Fibroblast of villous mesenchyme (primary cell): ENCODE results near the gene SORL1. TPM values are rescaled to one million over a fixed set of nuclear protein-coding genes. Genes with fewer than 3 reads are reported as not detected.

Experiments used
- DNase-seq: peaks from one replicate; pipeline ENCODE4 v3.0.0-alpha.2; 2010; ENCODE audit warnings: low read depth
- H3K4me3 ChIP-seq: 2 replicates; pipeline ENCODE4 v1.5.1; 2011; ENCODE audit warnings: low read depth, mild to moderate bottlenecking, low read length
- total RNA-seq: library from RNA; depleted of rRNA; stranded (reverse); fragments of >200 nt; gene quantifications from 2 replicates; pipeline ENCODE4 v1.2.3, GENCODE V29; 2012
- TF ChIP-seq, protein P1 (sequence below): IDR thresholded peaks from 2 replicates; pipeline ENCODE4 v1.5.1; 2012; ENCODE audit warnings: low read depth, mild to moderate bottlenecking, low read length; ENCODE audit not compliant: insufficient read depth

SORL1 gene
- total RNA-seq, 1 donor: 0.43 TPM

DNA sequence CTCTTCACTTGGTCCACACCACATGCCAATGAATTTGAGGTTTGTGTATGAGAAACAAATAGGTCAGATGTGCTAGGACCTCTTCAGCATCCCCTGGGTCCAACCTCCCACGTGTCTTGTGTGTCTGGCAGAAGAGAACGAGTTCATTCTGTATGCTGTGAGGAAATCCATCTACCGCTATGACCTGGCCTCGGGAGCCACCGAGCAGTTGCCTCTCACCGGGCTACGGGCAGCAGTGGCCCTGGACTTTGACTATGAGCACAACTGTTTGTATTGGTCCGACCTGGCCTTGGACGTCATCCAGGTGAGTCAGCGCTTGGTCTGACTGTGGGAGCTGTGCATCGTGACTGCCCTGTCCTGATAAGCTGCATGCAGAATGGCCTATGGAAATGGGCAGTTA lies 101.7 kb downstream of the SORL1 start:
- DNase-seq: no peak

GRCh38 chr11:121554552-121554951 lies 102.4 kb downstream of the SORL1 start:
- no peak for DNase-seq
- TF ChIP-seq, protein P1, sequence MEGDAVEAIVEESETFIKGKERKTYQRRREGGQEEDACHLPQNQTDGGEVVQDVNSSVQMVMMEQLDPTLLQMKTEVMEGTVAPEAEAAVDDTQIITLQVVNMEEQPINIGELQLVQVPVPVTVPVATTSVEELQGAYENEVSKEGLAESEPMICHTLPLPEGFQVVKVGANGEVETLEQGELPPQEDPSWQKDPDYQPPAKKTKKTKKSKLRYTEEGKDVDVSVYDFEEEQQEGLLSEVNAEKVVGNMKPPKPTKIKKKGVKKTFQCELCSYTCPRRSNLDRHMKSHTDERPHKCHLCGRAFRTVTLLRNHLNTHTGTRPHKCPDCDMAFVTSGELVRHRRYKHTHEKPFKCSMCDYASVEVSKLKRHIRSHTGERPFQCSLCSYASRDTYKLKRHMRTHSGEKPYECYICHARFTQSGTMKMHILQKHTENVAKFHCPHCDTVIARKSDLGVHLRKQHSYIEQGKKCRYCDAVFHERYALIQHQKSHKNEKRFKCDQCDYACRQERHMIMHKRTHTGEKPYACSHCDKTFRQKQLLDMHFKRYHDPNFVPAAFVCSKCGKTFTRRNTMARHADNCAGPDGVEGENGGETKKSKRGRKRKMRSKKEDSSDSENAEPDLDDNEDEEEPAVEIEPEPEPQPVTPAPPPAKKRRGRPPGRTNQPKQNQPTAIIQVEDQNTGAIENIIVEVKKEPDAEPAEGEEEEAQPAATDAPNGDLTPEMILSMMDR: no peak
- H3K4me3 ChIP-seq: no peak overlapping the region

More for the DNA sequence above, 101.7 kb downstream of the SORL1 start:
- no peak overlapping the region for H3K4me3 ChIP-seq
- TF ChIP-seq, protein P1: no peak

DNA sequence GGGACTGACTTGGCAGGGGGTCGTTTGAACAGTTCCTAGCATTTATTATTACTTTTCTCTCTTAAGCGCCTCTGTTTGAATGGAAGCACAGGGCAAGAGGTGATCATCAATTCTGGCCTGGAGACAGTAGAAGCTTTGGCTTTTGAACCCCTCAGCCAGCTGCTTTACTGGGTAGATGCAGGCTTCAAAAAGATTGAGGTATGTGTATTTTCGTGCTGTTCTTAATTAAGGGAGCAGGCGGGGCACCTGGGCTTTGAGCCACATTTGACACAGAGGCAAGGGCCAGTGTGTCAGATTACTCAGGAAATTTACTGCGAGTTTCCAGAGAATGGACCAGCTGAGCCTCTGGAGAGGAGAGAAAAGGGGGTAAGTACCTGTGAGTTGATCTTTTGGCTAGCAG lies 103.0 kb downstream of the SORL1 start:
- DNase-seq: no peak
- no peak overlapping the region for H3K4me3 ChIP-seq
- TF ChIP-seq, protein P1: no peak

GRCh38 chr11:121556937-121557336 lies 104.8 kb downstream of the SORL1 start:
- TF ChIP-seq, protein P1: no peak
- no peak for DNase-seq
- H3K4me3 ChIP-seq: no peak overlapping the region

- TF ChIP-seq, protein P1: no peak
- no peak for DNase-seq
- no peak overlapping the region for H3K4me3 ChIP-seq
Measured at GRCh38 chr11:121557348-121557747, 105.2 kb downstream of the SORL1 start.

- DNase-seq: no peak
- TF ChIP-seq, protein P1: no peak
- no peak overlapping the region for H3K4me3 ChIP-seq
Measured at GRCh38 chr11:121559606-121560200, 107.6 kb downstream of the SORL1 start.

- DNase-seq: no peak
- TF ChIP-seq, protein P1: no peak
- H3K4me3 ChIP-seq: no peak overlapping the region
Measured at GRCh38 chr11:121560236-121560635, 108.1 kb downstream of the SORL1 start.
